H1 (cell line): ENCODE measurements around the gene PRKCA. TPM values are rescaled to one million over a fixed set of nuclear protein-coding genes. Genes with fewer than 3 reads are reported as not detected.

Experiments
- ASH2L ChIP-seq: fragments of 200-600, 300-600 bp; sonication (generic); IDR thresholded peaks from one replicate; pipeline ENCODE4 v1.7.1; 2017; ENCODE audit warnings: low read length
- BACH1 ChIP-seq: IDR thresholded peaks from 2 replicates; pipeline ENCODE4 v1.6.1; 2012; ENCODE audit warnings: low read length, improper control_type of control experiment
- CEBPB ChIP-seq: IDR thresholded peaks from 2 replicates; pipeline ENCODE4 v1.6.1; 2012; ENCODE audit warnings: low read depth, low read length
- CHD1 ChIP-seq: IDR thresholded peaks from 2 replicates; pipeline ENCODE4 v1.6.1; 2012; ENCODE audit warnings: low read depth, low read length, improper control_type of control experiment
- HDAC2 ChIP-seq, 2 experiments: fragments of 300-600 bp in 1 of 2; sonication (generic) in 1 of 2; IDR thresholded peaks; 2 replicates each; pipeline ENCODE4 v1.6.1; 2011 to 2012; ENCODE audit warnings: low read depth in 2 of 2, low read length in 2 of 2, mild to moderate bottlenecking in 2 of 2, moderate library complexity in 2 of 2, borderline replicate concordance in 1 of 2, inconsistent platforms in 1 of 2
- JUND ChIP-seq: IDR thresholded peaks from 2 replicates; pipeline ENCODE4 v1.6.1; 2011; ENCODE audit warnings: mild to moderate bottlenecking, improper control_type of control experiment, low read length
- KDM1A ChIP-seq: fragments of 200-600, 300-600 bp; sonication (generic); IDR thresholded peaks from 2 replicates; pipeline ENCODE4 v1.7.1; 2016; ENCODE audit warnings: mild to moderate bottlenecking, low read length, borderline replicate concordance
- POLR2A ChIP-seq, 2 experiments: IDR thresholded peaks; 1 replicate in 1 of 2; 2 replicates in 1 of 2; pipeline ENCODE4 v1.6.1; 2011; ENCODE audit warnings: low read depth in 2 of 2, low read length in 2 of 2, mild to moderate bottlenecking in 2 of 2; ENCODE audit errors: control extremely low read depth in 1 of 2
- RBBP5 ChIP-seq: IDR thresholded peaks from 2 replicates; pipeline ENCODE4 v1.7.1; 2012; ENCODE audit warnings: low read depth, mild to moderate bottlenecking, inconsistent platforms, low read length, moderate library complexity, borderline replicate concordance
- RNF2 ChIP-seq: fragments of 200-900, 300-1000 bp; sonication (generic); IDR thresholded peaks from 2 replicates; pipeline ENCODE4 v1.7.1; 2016; ENCODE audit warnings: borderline replicate concordance, low read depth, mild to moderate bottlenecking, antibody characterized with exemption, low read length; ENCODE audit not compliant: poor library complexity, severe bottlenecking; ENCODE audit errors: missing control alignments
- SUZ12 ChIP-seq: fragments of 200-600 bp; sonication (generic); IDR thresholded peaks from 2 replicates; pipeline ENCODE4 v1.6.1; 2012; ENCODE audit warnings: mild to moderate bottlenecking, inconsistent platforms, low read length, moderate library complexity, mixed read lengths
- TEAD4 ChIP-seq: IDR thresholded peaks from 2 replicates; pipeline ENCODE4 v1.6.1; 2012; ENCODE audit warnings: low read depth, low read length, inconsistent platforms, mixed read lengths
- polyA plus RNA-seq, 7 experiments: library from polyadenylated mRNA; depleted of rRNA in 3 of 7; stranded (reverse) in 5 of 7; unstranded in 2 of 7; fragments of >200 nt in 5 of 7; fragments of 200-250 nt in 2 of 7; gene quantifications; 1 replicate in 5 of 7; 2 replicates in 1 of 7; 4 replicates in 1 of 7; pipeline versions ENCODE4 v1.2.1 to v1.2.3, GENCODE V29; 2011 to 2013; ENCODE audit warnings: missing spikeins in 2 of 7, mixed read lengths in 2 of 7
- total RNA-seq: library from RNA; stranded (reverse); fragmentation: NEBNext Ultra II Directional; extraction: Animal tissue kit (Norgen Biotek cat#: 25700); gene quantifications from 2 replicates; pipeline ENCODE4 v1.2.1, GENCODE V29; 2021
- TF ChIP-seq, protein P1 (sequence below): fragments of 300-600 bp; sonication (generic); IDR thresholded peaks from 2 replicates; pipeline ENCODE4 v1.7.1; 2012; ENCODE audit warnings: low read length, moderate library complexity, mild to moderate bottlenecking, inconsistent platforms; ENCODE audit not compliant: insufficient replicate concordance

The PRKCA gene
- total and polyA plus RNA-seq, 2 of the 8 experiments (the other 6 are each of a cell fraction or from before 2014, with no cell fraction given): 5.8 to 17.8 TPM

DNA sequence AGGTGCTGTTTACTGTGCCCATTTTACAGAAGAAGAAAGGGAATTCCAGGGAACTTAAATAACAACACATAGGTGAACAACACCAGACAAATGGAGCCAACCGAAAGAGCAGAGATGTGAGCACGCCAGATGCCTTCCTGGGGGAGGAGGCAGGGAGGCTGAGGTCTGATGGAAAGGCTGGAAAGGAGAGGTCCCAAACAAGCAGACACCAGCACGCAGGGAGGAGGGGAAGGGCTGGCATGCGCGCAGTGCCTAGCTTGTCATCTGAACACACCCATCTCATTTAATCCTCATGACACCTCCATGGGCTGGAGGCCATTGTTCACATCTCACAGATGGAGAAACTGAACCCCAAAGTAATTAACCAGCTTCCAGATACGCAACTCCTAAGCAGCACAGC is 511.6 kb downstream of the PRKCA start (continued):
- TF ChIP-seq, protein P1, sequence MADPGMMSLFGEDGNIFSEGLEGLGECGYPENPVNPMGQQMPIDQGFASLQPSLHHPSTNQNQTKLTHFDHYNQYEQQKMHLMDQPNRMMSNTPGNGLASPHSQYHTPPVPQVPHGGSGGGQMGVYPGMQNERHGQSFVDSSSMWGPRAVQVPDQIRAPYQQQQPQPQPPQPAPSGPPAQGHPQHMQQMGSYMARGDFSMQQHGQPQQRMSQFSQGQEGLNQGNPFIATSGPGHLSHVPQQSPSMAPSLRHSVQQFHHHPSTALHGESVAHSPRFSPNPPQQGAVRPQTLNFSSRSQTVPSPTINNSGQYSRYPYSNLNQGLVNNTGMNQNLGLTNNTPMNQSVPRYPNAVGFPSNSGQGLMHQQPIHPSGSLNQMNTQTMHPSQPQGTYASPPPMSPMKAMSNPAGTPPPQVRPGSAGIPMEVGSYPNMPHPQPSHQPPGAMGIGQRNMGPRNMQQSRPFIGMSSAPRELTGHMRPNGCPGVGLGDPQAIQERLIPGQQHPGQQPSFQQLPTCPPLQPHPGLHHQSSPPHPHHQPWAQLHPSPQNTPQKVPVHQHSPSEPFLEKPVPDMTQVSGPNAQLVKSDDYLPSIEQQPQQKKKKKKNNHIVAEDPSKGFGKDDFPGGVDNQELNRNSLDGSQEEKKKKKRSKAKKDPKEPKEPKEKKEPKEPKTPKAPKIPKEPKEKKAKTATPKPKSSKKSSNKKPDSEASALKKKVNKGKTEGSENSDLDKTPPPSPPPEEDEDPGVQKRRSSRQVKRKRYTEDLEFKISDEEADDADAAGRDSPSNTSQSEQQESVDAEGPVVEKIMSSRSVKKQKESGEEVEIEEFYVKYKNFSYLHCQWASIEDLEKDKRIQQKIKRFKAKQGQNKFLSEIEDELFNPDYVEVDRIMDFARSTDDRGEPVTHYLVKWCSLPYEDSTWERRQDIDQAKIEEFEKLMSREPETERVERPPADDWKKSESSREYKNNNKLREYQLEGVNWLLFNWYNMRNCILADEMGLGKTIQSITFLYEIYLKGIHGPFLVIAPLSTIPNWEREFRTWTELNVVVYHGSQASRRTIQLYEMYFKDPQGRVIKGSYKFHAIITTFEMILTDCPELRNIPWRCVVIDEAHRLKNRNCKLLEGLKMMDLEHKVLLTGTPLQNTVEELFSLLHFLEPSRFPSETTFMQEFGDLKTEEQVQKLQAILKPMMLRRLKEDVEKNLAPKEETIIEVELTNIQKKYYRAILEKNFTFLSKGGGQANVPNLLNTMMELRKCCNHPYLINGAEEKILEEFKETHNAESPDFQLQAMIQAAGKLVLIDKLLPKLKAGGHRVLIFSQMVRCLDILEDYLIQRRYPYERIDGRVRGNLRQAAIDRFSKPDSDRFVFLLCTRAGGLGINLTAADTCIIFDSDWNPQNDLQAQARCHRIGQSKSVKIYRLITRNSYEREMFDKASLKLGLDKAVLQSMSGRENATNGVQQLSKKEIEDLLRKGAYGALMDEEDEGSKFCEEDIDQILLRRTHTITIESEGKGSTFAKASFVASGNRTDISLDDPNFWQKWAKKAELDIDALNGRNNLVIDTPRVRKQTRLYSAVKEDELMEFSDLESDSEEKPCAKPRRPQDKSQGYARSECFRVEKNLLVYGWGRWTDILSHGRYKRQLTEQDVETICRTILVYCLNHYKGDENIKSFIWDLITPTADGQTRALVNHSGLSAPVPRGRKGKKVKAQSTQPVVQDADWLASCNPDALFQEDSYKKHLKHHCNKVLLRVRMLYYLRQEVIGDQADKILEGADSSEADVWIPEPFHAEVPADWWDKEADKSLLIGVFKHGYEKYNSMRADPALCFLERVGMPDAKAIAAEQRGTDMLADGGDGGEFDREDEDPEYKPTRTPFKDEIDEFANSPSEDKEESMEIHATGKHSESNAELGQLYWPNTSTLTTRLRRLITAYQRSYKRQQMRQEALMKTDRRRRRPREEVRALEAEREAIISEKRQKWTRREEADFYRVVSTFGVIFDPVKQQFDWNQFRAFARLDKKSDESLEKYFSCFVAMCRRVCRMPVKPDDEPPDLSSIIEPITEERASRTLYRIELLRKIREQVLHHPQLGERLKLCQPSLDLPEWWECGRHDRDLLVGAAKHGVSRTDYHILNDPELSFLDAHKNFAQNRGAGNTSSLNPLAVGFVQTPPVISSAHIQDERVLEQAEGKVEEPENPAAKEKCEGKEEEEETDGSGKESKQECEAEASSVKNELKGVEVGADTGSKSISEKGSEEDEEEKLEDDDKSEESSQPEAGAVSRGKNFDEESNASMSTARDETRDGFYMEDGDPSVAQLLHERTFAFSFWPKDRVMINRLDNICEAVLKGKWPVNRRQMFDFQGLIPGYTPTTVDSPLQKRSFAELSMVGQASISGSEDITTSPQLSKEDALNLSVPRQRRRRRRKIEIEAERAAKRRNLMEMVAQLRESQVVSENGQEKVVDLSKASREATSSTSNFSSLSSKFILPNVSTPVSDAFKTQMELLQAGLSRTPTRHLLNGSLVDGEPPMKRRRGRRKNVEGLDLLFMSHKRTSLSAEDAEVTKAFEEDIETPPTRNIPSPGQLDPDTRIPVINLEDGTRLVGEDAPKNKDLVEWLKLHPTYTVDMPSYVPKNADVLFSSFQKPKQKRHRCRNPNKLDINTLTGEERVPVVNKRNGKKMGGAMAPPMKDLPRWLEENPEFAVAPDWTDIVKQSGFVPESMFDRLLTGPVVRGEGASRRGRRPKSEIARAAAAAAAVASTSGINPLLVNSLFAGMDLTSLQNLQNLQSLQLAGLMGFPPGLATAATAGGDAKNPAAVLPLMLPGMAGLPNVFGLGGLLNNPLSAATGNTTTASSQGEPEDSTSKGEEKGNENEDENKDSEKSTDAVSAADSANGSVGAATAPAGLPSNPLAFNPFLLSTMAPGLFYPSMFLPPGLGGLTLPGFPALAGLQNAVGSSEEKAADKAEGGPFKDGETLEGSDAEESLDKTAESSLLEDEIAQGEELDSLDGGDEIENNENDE: no peak
- TF ChIP-seq HDAC2 (IDR thresholded peaks at IDR 0.05; ENCODE audit: borderline replicate concordance in 1 of 2, low read depth in 2 of 2, low read length in 2 of 2): no peak
- no peak for TF ChIP-seq ASH2L
- no peak for TF ChIP-seq BACH1
- TF ChIP-seq RBBP5: no peak
- TF ChIP-seq KDM1A: no peak
- TF ChIP-seq POLR2A (IDR thresholded peaks at IDR 0.05; ENCODE audit: control extremely low read depth in 1 of 2, low read depth in 2 of 2, low read length in 2 of 2): no peak
- TF ChIP-seq CEBPB: no peak
- no peak for TF ChIP-seq TEAD4
- TF ChIP-seq RNF2: no peak
- no peak for TF ChIP-seq SUZ12
- no peak for TF ChIP-seq JUND
- no peak for TF ChIP-seq CHD1
